ENCODE measurements around the gene SLC9A5.

Gene SLC9A5

GRCh38 chr16:67202426-67202825 is 46.4 kb upstream of the SLC9A5 start:
- no peak overlapping the region for H3K4me3 ChIP-seq (ENCODE audit: low read depth, low read length)
- TF ChIP-seq, protein P1, sequence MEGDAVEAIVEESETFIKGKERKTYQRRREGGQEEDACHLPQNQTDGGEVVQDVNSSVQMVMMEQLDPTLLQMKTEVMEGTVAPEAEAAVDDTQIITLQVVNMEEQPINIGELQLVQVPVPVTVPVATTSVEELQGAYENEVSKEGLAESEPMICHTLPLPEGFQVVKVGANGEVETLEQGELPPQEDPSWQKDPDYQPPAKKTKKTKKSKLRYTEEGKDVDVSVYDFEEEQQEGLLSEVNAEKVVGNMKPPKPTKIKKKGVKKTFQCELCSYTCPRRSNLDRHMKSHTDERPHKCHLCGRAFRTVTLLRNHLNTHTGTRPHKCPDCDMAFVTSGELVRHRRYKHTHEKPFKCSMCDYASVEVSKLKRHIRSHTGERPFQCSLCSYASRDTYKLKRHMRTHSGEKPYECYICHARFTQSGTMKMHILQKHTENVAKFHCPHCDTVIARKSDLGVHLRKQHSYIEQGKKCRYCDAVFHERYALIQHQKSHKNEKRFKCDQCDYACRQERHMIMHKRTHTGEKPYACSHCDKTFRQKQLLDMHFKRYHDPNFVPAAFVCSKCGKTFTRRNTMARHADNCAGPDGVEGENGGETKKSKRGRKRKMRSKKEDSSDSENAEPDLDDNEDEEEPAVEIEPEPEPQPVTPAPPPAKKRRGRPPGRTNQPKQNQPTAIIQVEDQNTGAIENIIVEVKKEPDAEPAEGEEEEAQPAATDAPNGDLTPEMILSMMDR (IDR thresholded peaks at IDR 0.05; ENCODE audit: low read depth, low read length, missing control alignments) = no peak
- DNase-seq (ENCODE audit: low read depth) = no peak

- no peak overlapping the region for H3K4me3 ChIP-seq (ENCODE audit: low read depth, low read length)
- DNase-seq (ENCODE audit: low read depth) = no peak
- TF ChIP-seq, protein P1 (IDR thresholded peaks at IDR 0.05; ENCODE audit: low read depth, low read length, missing control alignments) = no peak
Measured at GRCh38 chr16:67202956-67203493, 45.8 kb upstream of the SLC9A5 start.

GRCh38 chr16:67204076-67204475 is 44.7 kb upstream of the SLC9A5 start:
- TF ChIP-seq, protein P1 (IDR thresholded peaks at IDR 0.05; ENCODE audit: low read depth, low read length, missing control alignments) = no peak
- no peak for DNase-seq (ENCODE audit: low read depth)

DNA sequence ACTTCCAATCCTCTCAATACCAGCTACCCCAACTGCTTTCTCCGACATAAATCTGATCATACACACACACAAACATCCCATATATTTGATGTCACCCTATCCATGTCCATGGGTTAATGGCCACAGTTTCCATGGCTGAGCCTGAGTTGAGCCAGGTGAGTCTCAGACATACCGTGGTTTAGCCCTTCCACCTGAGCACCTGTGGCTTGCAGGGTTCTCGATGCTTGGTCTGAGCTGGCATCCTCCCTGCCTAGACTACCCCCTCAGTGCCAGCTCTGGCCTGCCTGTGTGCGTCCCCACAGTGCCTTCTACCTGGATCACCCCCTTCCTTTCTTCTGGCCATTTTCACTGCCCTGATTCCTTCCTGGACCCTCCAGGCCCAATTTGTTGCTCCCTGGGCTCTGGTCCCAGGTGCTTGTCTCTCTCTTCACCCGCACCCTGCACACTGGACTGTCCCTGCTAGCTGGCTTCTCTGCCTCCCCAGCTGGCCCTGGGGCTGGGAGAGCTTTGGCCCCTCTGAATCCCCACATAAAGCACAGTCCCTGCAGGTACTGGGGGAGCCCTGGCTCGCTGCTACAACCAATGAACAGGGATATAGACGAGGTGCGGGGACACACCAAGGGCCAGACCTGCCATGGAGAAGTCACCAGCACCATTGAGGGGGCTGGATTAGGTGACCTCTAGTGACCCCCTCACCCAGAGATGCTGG is 42.5 kb upstream of the SLC9A5 start:
- TF ChIP-seq, protein P1 (IDR thresholded peaks at IDR 0.05; ENCODE audit: low read depth, low read length, missing control alignments) = no peak
- DNase-seq (ENCODE audit: low read depth) = no peak
- no peak overlapping the region for H3K4me3 ChIP-seq (ENCODE audit: low read depth, low read length)

More at GRCh38 chr16:67204076-67204475, 44.7 kb upstream of the SLC9A5 start:
- H3K4me3 ChIP-seq (ENCODE audit: low read depth, low read length) = no peak overlapping the region

- TF ChIP-seq, protein P1 (IDR thresholded peaks at IDR 0.05; ENCODE audit: low read depth, low read length, missing control alignments) = no peak
- DNase-seq (ENCODE audit: low read depth) = no peak
- H3K4me3 ChIP-seq (ENCODE audit: low read depth, low read length) = no peak overlapping the region
Measured at GRCh38 chr16:67206838-67207248, 41.9 kb upstream of the SLC9A5 start.

- TF ChIP-seq, protein P1 (IDR thresholded peaks at IDR 0.05; ENCODE audit: low read depth, low read length, missing control alignments) = no peak
- no peak overlapping the region for H3K4me3 ChIP-seq (ENCODE audit: low read depth, low read length)
- no peak for DNase-seq (ENCODE audit: low read depth)
Measured at GRCh38 chr16:67207249-67208091, 41.3 kb upstream of the SLC9A5 start.
